ENCODE results near the gene RAET1E.

DNA sequence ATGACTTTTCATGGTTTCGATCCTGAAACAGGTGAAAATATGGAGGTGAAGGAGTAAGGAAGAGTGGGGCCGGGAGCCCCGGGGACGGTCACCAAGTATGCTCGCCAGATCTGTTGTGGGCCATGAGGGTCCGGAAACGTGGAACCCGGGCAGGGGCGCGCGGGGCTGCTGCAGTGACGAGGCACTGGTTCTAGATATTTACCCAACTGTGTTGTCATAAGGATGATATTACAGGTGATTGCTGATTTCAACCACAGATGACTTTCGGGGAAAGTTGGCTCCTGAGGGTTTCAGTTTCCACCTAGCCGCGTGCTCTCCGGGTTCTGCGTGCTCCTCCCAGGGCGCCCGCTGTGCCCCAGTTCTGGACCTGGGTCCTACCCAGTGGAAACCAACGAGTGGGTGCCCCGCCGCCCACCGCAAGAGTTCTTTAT, 12.8 kb upstream of the RAET1E start:
- TF ChIP-seq EZH2phosphoT487 (IDR thresholded peaks at IDR 0.05; ENCODE audit: insufficient read depth, low read depth) (no peak), EZH2 (IDR thresholded peaks at IDR 0.05; ENCODE audit: insufficient read depth, poor library complexity, severe bottlenecking) (no peak)
